Neural cell (in vitro differentiated cells): ENCODE measurements around the gene FLOT2. TPM values are rescaled to one million over a fixed set of nuclear protein-coding genes. Genes with fewer than 3 reads are reported as not detected.

Source experiments
- H2AFZ ChIP-seq: fragments of 200-600, 300-800 bp; sonication (generic), shearing (Covaris generic); 2 replicates; pipeline ENCODE4 v1.6.0; 2014; ENCODE audit warnings: low read depth, mild to moderate bottlenecking, antibody characterized with exemption, low read length, moderate library complexity
- H3F3A ChIP-seq: fragments of 200-600 bp; shearing (Covaris generic); 2 replicates; pipeline ENCODE4 v1.6.1; 2016; ENCODE audit warnings: mild to moderate bottlenecking, moderate library complexity, mixed read lengths, antibody characterized with exemption, low read length; ENCODE audit not compliant: insufficient read depth, poor library complexity, severe bottlenecking
- H3K27ac ChIP-seq: fragments of 200-600, 300-800 bp; sonication (generic), shearing (Covaris generic); 2 replicates; pipeline ENCODE4 v1.5.1; 2014; ENCODE audit warnings: mild to moderate bottlenecking, low read length, moderate library complexity
- H3K27me3 ChIP-seq: fragments of 300-800, 200-600 bp; sonication (generic), shearing (Covaris generic); 2 replicates; pipeline ENCODE4 v1.6.0; 2014; ENCODE audit warnings: mild to moderate bottlenecking, low read depth, low read length, moderate library complexity; ENCODE audit not compliant: insufficient read depth
- H3K36me3 ChIP-seq: fragments of 300-800, 200-600 bp; sonication (generic), shearing (Covaris generic); 2 replicates; pipeline ENCODE4 v1.5.1; 2014; ENCODE audit warnings: mild to moderate bottlenecking, antibody characterized with exemption, low read length, moderate library complexity; ENCODE audit not compliant: insufficient read depth
- H3K4me2 ChIP-seq: fragments of 300-800, 200-600 bp; sonication (generic), shearing (Covaris generic); 2 replicates; pipeline ENCODE4 v1.6.0; 2014; ENCODE audit warnings: mild to moderate bottlenecking, low read length
- H3K4me3 ChIP-seq: fragments of 300-800, 200-600 bp; sonication (generic), shearing (Covaris generic); 2 replicates; pipeline ENCODE4 v1.5.1; 2014; ENCODE audit warnings: mild to moderate bottlenecking, low read length, moderate library complexity
- H3K79me2 ChIP-seq: fragments of 200-600 bp; shearing (Covaris generic); replicated peaks from 2 replicates; pipeline ENCODE4 v1.6.0; 2014; ENCODE audit warnings: mild to moderate bottlenecking, low read length, moderate library complexity; ENCODE audit not compliant: insufficient read depth
- H3K9ac ChIP-seq: fragments of 300-800, 200-600 bp; sonication (generic), shearing (Covaris generic); 2 replicates; pipeline ENCODE4 v1.6.1; 2016; ENCODE audit warnings: mild to moderate bottlenecking, low read length, mixed read lengths
- H3K9me2 ChIP-seq: fragments of 200-600 bp; shearing (Covaris generic); 2 replicates; pipeline ENCODE4 v1.6.1; 2016; ENCODE audit warnings: mild to moderate bottlenecking, low read length, mixed read lengths; ENCODE audit not compliant: insufficient read depth
- H3K9me3 ChIP-seq: fragments of 200-600, 300-800 bp; sonication (generic), shearing (Covaris generic); 2 replicates; pipeline ENCODE4 v1.6.1; 2016; ENCODE audit warnings: mild to moderate bottlenecking, mixed run types, low read length, moderate library complexity, mixed read lengths
- H4K20me1 ChIP-seq: fragments of 200-600 bp; shearing (Covaris generic); 2 replicates; pipeline ENCODE4 v1.6.1; 2016; ENCODE audit warnings: mild to moderate bottlenecking, mixed run types; ENCODE audit not compliant: insufficient read depth
- CTCF ChIP-seq: fragments of 450-650 bp; IDR thresholded peaks from 2 replicates; pipeline ENCODE4 v1.5.1; 2014; ENCODE audit warnings: antibody characterized with exemption, mild to moderate bottlenecking, moderate library complexity; ENCODE audit not compliant: poor library complexity, severe bottlenecking
- EP300 ChIP-seq: fragments of 450-650 bp; conservative IDR thresholded peaks from 2 replicates; pipeline ENCODE4 v1.6.1; 2014; ENCODE audit warnings: antibody characterized with exemption, mild to moderate bottlenecking, moderate library complexity; ENCODE audit not compliant: poor library complexity, severe bottlenecking
- EZH2 ChIP-seq: fragments of 200-600, 300-800 bp; shearing (Covaris generic), sonication (generic); IDR thresholded peaks from 2 replicates; pipeline ENCODE4 v1.6.1; 2014; ENCODE audit warnings: antibody characterized with exemption, low read length, borderline replicate concordance, mild to moderate bottlenecking; ENCODE audit not compliant: insufficient read depth, poor library complexity, severe bottlenecking
- MXI1 ChIP-seq: fragments of 450-650 bp; conservative IDR thresholded peaks from 2 replicates; pipeline ENCODE4 v1.6.1; 2014; ENCODE audit warnings: antibody characterized with exemption, mild to moderate bottlenecking; ENCODE audit not compliant: poor library complexity, severe bottlenecking
- POLR2AphosphoS5 ChIP-seq: IDR thresholded peaks from 2 replicates; pipeline ENCODE4 v1.6.1; 2012
- RAD21 ChIP-seq: fragments of 450-650 bp; conservative IDR thresholded peaks from 2 replicates; pipeline ENCODE4 v1.6.1; 2014; ENCODE audit warnings: antibody characterized with exemption, mild to moderate bottlenecking, moderate library complexity
- REST ChIP-seq: IDR thresholded peaks from 2 replicates; pipeline ENCODE4 v1.6.1; 2012; ENCODE audit warnings: borderline replicate concordance
- SMC3 ChIP-seq: fragments of 450-650 bp; conservative IDR thresholded peaks from 2 replicates; pipeline ENCODE4 v1.6.1; 2014; ENCODE audit warnings: antibody characterized with exemption, mild to moderate bottlenecking, moderate library complexity; ENCODE audit not compliant: poor library complexity
- TAF1 ChIP-seq: IDR thresholded peaks from 2 replicates; pipeline ENCODE4 v1.6.1; 2012; ENCODE audit warnings: low read depth
- polyA plus RNA-seq: library from polyadenylated mRNA; depleted of rRNA; stranded (reverse); fragments of >200 nt; gene quantifications from 2 replicates; pipeline ENCODE4 v1.2.3, GENCODE V29; 2014

FLOT2 gene
- polyA plus RNA-seq, 1 donor from 2014 or later: 27.5 TPM

DNA sequence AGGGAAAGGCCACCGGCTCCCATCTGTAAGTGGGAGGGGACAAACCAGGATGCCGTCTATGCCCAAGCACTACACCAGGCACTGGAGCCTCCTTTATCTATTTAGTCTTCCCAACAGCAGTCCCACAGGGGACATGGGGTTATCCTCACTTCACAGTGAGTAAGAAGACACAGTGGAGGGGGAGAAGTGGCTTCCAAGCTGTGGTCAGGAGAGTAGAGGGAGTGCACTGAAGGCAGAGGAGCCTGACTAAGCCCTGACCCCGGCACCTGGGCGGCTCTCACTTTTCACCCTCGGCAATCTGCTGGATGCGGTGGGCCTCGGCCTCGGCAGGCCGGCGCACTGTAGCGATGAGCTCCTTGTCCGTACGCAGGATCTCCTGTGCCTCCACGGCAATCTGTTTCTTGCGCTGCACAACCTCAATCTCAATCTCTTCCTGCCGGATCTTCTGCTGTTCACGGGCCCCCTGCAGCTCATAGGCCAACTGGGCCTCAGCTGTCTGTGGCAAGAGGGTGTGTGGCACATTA lies 15.9 kb downstream of the FLOT2 start:
- H3K79me2 ChIP-seq: no peaks in the 10 kb centered on the region
- no peak overlapping the region for H3K9ac ChIP-seq
- no peak overlapping the region for H3K4me2 ChIP-seq
- H3K36me3 ChIP-seq: no peaks in the 10 kb centered on the region
- no peaks in the 10 kb centered on the region for H3F3A ChIP-seq
- H4K20me1 ChIP-seq: no peaks in the 10 kb centered on the region
- TF ChIP-seq POLR2AphosphoS5: no peak
- TF ChIP-seq MXI1: no peak
- no peak for TF ChIP-seq EP300
- no peak for TF ChIP-seq REST
- TF ChIP-seq EZH2: no peak
- H3K9me2 ChIP-seq: no peaks in the 10 kb centered on the region
- H2AFZ ChIP-seq: no peak overlapping the region
- H3K27me3 ChIP-seq: no peaks in the 10 kb centered on the region
- no peaks in the 10 kb centered on the region for H3K9me3 ChIP-seq
- H3K27ac ChIP-seq: no peak overlapping the region
- H3K4me3 ChIP-seq: no peak overlapping the region

- H3F3A ChIP-seq: no peaks in the 10 kb centered on the region
These were observed 17.0 kb downstream of the FLOT2 start for GRCh38 chr17:28880572-28880945.

More at GRCh38 chr17:28880572-28880945, 17.0 kb downstream of the FLOT2 start:
- H2AFZ ChIP-seq: no peak overlapping the region
- no peaks in the 10 kb centered on the region for H3K36me3 ChIP-seq
- TF ChIP-seq CTCF: no peak
- no peak for TF ChIP-seq RAD21
- TF ChIP-seq MXI1: no peak
- no peak for TF ChIP-seq POLR2AphosphoS5
- TF ChIP-seq EZH2: no peak
- TF ChIP-seq REST: no peak
- no peak for TF ChIP-seq SMC3
- no peak for TF ChIP-seq EP300
- TF ChIP-seq TAF1: no peak
- no peaks in the 10 kb centered on the region for H3K9me2 ChIP-seq
- H4K20me1 ChIP-seq: no peaks in the 10 kb centered on the region
- no peaks in the 10 kb centered on the region for H3K79me2 ChIP-seq
- no peak overlapping the region for H3K4me2 ChIP-seq
- no peak overlapping the region for H3K9ac ChIP-seq
- no peak overlapping the region for H3K4me3 ChIP-seq
- no peak overlapping the region for H3K27ac ChIP-seq
- no peaks in the 10 kb centered on the region for H3K9me3 ChIP-seq
- no peaks in the 10 kb centered on the region for H3K27me3 ChIP-seq
